Effector memory CD8-positive, alpha-beta T cell (primary cell): Measurements from ENCODE around the gene CR1.
A peak's percentile ranks its signal among the peaks of the same experiment; 100 is the strongest.
"Not testable (repeated sequence)": the region's sequence is repeated elsewhere in the genome, so short reads cannot be mapped to it uniquely, and the experiment has no call there.

ENCODE experiments used
- ATAC-seq: fragments of 150-1000 bp; cut with Tn5 transposase; replicated peaks from 2 replicates; pipeline ENCODE4 v1.10.0; 2021; ENCODE audit warnings: mild to moderate bottlenecking, moderate library complexity
- DNase-seq, 3 experiments: peaks; one replicate each; pipeline ENCODE4 v3.0.0; 2021
- H3K27ac Mint-ChIP-seq, 2 donors: one replicate each; pipeline ENCODE4 v1.8.0; 2022; ENCODE audit warnings: mild to moderate bottlenecking in 2 of 2, mixed read lengths in 2 of 2, moderate library complexity in 2 of 2
- H3K27me3 Mint-ChIP-seq, 2 donors: one replicate each; pipeline ENCODE4 v1.8.0; 2022; ENCODE audit warnings: mixed read lengths in 2 of 2
- H3K36me3 Mint-ChIP-seq: one replicate; pipeline ENCODE4 v1.8.0; 2022; ENCODE audit warnings: mild to moderate bottlenecking, moderate library complexity, mixed read lengths; ENCODE audit not compliant: insufficient read depth
- H3K4me1 Mint-ChIP-seq, 2 donors: one replicate each; pipeline ENCODE4 v1.8.0; 2022; ENCODE audit warnings: low read depth in 2 of 2, mixed read lengths in 2 of 2
- H3K4me3 Mint-ChIP-seq, 2 donors: one replicate each; pipeline ENCODE4 v1.8.0; 2022; ENCODE audit warnings: mild to moderate bottlenecking in 2 of 2, mixed read lengths in 2 of 2, moderate library complexity in 2 of 2
- H3K9me3 Mint-ChIP-seq, 2 donors: one replicate each; pipeline ENCODE4 v1.8.0; 2022; ENCODE audit warnings: mixed read lengths in 2 of 2

Gene CR1

GRCh38 chr1:207646171-207646570 lies 150.2 kb downstream of the CR1 start:
- DNase-seq (no peak), ATAC-seq (no peak)
- H3K27me3 Mint-ChIP-seq, result peaks cover 26 to 30% of the 10 kb centered on the region in 2 donors
- H3K4me3 Mint-ChIP-seq, result peak overlapping the region in 1 of 2 donors; percentile 74
- no peaks in the 10 kb centered on the region for H3K36me3 Mint-ChIP-seq
- peaks cover 0 to 9% of the 10 kb centered on the region in 2 donors for H3K4me1 Mint-ChIP-seq
- no peak overlapping the region for H3K27ac Mint-ChIP-seq
- H3K9me3 Mint-ChIP-seq, result no peaks in the 10 kb centered on the region

- H3K27me3 Mint-ChIP-seq, result peaks cover 24% of the 10 kb centered on the region in 2 donors
Observed at GRCh38 chr1:207646944-207647579, 151.1 kb downstream of the CR1 start.

DNA sequence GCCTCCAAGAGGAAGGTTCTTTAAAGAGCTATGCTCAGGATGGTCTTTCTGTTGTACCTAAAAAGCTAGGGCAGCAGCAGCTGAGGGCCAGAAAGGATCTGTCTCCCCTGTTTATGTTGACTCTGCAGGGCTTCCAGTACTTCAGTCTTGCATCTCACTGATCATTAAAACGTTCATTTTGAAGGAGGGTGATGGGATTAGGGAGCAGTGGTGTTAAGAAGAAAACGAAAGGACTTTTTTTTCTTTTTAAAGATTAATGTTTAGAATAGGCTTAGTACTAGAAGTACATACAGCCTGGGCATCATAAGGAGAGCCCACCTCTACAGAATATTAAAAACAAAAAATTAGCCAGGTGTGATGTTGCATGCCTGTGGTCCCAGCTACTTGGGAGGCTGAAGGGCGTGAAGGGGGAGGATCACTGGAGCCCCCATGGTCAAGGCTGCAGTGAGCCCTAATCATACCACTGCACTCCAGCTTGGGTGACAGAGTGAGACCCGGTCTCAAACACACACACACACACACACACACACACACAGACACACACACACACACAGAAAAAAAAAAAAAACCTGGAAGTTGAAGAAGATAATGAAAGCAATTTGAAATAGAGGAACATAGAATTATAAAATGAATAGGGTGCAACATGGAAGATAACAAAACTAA lies 151.8 kb downstream of the CR1 start:
- ATAC-seq (no peak), DNase-seq (no peak)
- Mint-ChIP-seq H3K4me3 (no peak overlapping the region), H3K9me3 (no peaks in the 10 kb centered on the region), H3K36me3 (no peaks in the 10 kb centered on the region), H3K27ac (no peak overlapping the region), H3K4me1 (peaks cover 0 to 9% of the 10 kb centered on the region in 2 donors), H3K27me3 (peaks cover 17 to 19% of the 10 kb centered on the region in 2 donors)

More at GRCh38 chr1:207646944-207647579, 151.1 kb downstream of the CR1 start:
- Mint-ChIP-seq H3K36me3 (no peaks in the 10 kb centered on the region), H3K27ac (no peak overlapping the region), H3K9me3 (no peaks in the 10 kb centered on the region), H3K4me1 (peaks cover 0 to 9% of the 10 kb centered on the region in 2 donors), H3K4me3 (no peak overlapping the region)
- ATAC-seq (no peak), DNase-seq (no peak)

DNA sequence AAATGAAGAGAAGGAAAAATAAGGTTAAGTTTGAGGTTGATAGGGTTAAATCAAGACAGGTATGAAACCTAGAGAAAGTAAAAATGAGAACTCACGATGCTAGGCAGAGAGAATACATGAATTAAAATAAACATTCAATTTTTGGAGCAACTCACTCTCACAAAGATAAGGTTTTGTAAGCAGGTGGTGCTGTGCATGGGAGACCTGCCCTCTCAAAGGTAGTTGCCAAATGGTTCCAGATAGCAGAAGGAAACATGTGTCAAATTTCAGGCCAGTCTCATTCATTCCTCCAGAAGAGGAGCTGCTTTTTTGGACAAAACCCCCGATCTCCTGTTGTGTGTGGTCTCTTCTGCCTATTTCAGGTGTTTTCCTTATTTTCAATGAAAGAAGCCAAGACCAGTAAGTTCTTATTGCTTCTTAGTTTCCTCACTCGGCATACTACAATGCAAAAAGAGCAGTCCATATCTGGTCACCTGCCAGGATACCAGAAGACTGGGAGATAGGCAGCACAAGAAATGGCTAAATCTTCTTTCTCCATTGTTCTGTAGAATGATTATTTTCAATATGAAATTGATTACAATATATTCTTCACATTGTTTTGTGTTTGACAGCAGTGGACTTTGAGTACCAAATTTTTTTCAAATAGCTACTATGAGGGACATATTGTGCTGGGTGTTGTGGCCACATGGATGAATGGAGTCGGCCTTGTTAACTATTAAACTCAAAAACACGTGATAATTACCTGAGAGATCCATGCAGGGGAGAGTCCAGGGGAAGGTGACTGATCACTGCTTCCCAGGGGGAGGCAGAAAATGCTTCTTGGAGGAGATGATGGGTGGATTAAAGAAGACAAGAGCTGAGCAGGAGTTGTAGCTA lies 152.6 kb downstream of the CR1 start:
- Mint-ChIP-seq H3K27me3 (peaks cover 17 to 19% of the 10 kb centered on the region in 2 donors), H3K36me3 (no peaks in the 10 kb centered on the region), H3K9me3 (no peaks in the 10 kb centered on the region), H3K27ac (no peak overlapping the region), H3K4me1 (peaks cover 0 to 9% of the 10 kb centered on the region in 2 donors), H3K4me3 (no peak overlapping the region)
- ATAC-seq, result no peak
- no peak for DNase-seq

DNA sequence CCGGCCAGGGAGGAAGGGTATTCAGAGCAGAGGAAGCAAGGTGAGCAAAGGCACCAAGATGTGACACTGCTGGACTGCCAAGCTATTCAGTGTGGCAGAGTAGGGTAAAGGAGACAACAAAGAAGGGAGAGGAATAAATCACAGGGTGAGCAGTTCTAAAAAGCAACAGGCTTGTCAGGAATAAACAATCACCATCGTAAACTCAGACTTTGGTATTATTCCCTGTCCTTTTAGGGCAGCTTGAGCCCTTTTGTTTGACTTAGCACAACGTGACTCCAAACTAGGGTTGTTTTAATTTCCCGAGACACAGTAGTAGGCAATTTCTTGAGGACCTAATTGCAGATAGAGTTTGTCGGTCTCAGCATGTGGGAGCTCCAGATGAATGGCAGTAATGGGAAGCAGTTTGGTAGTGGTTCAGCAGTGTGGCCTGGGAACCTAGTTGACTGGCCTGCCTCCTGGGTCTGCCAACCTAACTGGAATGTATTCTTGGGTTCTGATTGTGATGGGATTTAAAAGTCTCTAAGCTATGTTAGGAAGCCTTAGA lies 153.3 kb downstream of the CR1 start:
- no peak for ATAC-seq

GRCh38 chr1:207649865-207650580 lies 154.1 kb downstream of the CR1 start:
- peaks cover 8 to 12% of the 10 kb centered on the region in 2 donors for H3K27me3 Mint-ChIP-seq
- no peaks in the 10 kb centered on the region for H3K9me3 Mint-ChIP-seq
- peaks cover 0 to 4% of the 10 kb centered on the region in 2 donors for H3K4me1 Mint-ChIP-seq
- no peak for DNase-seq
- no peak overlapping the region for H3K4me3 Mint-ChIP-seq
- ATAC-seq, result no peak
- H3K36me3 Mint-ChIP-seq, result no peaks in the 10 kb centered on the region
- no peak overlapping the region for H3K27ac Mint-ChIP-seq

More for the DNA sequence above, 153.3 kb downstream of the CR1 start:
- Mint-ChIP-seq H3K9me3 (no peaks in the 10 kb centered on the region), H3K4me1 (peaks cover 0 to 8% of the 10 kb centered on the region in 2 donors), H3K36me3 (no peaks in the 10 kb centered on the region), H3K27ac (no peak overlapping the region), H3K27me3 (peaks cover 13 to 16% of the 10 kb centered on the region in 2 donors), H3K4me3 (no peak overlapping the region)
- no peak for DNase-seq

GRCh38 chr1:207651583-207651982 lies 155.6 kb downstream of the CR1 start:
- Mint-ChIP-seq H3K27ac (no peak overlapping the region), H3K9me3 (no peaks in the 10 kb centered on the region)
- no peak for DNase-seq

DNA sequence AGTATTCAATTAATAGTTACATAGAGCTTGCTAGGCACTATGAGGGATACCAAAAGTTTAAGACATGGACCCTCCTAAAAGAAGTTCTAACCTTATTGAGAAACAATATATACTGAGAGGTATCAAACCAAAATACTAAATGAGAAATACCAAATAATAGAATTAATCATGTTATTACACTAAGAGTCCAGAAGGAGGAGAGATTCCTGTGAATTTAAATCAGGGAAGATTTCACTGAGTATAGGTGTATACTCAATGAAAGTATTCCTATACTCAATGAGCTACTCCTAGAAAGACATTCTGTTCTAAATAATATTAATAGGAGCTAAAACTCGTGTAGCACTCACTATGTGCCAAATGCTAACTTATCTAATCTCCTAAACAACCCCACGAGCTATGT lies 158.4 kb downstream of the CR1 start:
- peaks cover 27 to 38% of the 10 kb centered on the region in 2 donors for H3K27me3 Mint-ChIP-seq
- no peaks in the 10 kb centered on the region for H3K36me3 Mint-ChIP-seq
- H3K9me3 Mint-ChIP-seq, result no peaks in the 10 kb centered on the region
- H3K4me1 Mint-ChIP-seq, result no peaks in the 10 kb centered on the region
- DNase-seq (no peak), ATAC-seq (no peak)
- H3K4me3 Mint-ChIP-seq, result no peak overlapping the region
- H3K27ac Mint-ChIP-seq, result no peak overlapping the region

More at GRCh38 chr1:207651583-207651982, 155.6 kb downstream of the CR1 start:
- no peak for ATAC-seq
- Mint-ChIP-seq H3K4me3 (no peak overlapping the region), H3K36me3 (no peaks in the 10 kb centered on the region), H3K4me1 (no peaks in the 10 kb centered on the region), H3K27me3 (peaks cover 7 to 20% of the 10 kb centered on the region in 2 donors)

GRCh38 chr1:207658408-207658807 lies 162.5 kb downstream of the CR1 start:
- no peaks in the 10 kb centered on the region for H3K9me3 Mint-ChIP-seq

DNA sequence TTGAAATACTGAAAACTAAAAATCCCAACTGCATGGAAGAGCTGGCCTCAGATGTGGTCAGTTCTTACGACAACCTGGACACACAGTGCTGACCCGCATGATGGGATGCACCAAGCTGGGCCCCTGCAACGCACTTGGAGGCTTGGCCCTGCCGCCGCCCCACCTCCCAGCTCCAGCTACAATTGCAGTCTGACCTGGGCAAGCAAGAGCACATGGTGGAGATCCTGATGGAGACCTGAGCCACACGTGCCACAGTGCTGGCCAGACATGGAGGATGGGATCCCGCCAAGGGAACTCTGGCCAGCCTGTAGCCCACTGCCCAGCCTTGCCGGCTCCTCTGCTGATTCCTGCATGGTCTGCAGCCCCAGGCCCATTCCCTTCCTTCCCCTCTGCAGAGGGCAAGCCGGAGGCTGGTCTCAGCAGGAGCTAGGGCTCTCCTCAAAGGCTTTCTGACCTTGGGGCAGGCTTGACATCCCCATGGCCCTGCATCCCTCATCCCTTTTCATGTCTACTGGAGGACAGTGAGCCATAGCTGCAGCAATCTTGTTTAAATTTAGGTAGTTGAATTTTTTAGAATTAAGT lies 163.0 kb downstream of the CR1 start:
- H3K27ac Mint-ChIP-seq, result no peak overlapping the region
- no peaks in the 10 kb centered on the region for H3K4me1 Mint-ChIP-seq
- peaks cover 59 to 64% of the 10 kb centered on the region in 2 donors for H3K27me3 Mint-ChIP-seq
- H3K4me3 Mint-ChIP-seq, result no peak overlapping the region
- no peaks in the 10 kb centered on the region for H3K36me3 Mint-ChIP-seq
- H3K9me3 Mint-ChIP-seq, result no peaks in the 10 kb centered on the region
- ATAC-seq, result no peak
- DNase-seq, result no peak

More at GRCh38 chr1:207658408-207658807, 162.5 kb downstream of the CR1 start:
- no peak overlapping the region for H3K27ac Mint-ChIP-seq
- no peaks in the 10 kb centered on the region for H3K4me1 Mint-ChIP-seq
- H3K4me3 Mint-ChIP-seq, result no peak overlapping the region
- H3K36me3 Mint-ChIP-seq, result no peaks in the 10 kb centered on the region
- DNase-seq, result no peak
- peaks cover 53 to 58% of the 10 kb centered on the region in 2 donors for H3K27me3 Mint-ChIP-seq
- ATAC-seq, result no peak

DNA sequence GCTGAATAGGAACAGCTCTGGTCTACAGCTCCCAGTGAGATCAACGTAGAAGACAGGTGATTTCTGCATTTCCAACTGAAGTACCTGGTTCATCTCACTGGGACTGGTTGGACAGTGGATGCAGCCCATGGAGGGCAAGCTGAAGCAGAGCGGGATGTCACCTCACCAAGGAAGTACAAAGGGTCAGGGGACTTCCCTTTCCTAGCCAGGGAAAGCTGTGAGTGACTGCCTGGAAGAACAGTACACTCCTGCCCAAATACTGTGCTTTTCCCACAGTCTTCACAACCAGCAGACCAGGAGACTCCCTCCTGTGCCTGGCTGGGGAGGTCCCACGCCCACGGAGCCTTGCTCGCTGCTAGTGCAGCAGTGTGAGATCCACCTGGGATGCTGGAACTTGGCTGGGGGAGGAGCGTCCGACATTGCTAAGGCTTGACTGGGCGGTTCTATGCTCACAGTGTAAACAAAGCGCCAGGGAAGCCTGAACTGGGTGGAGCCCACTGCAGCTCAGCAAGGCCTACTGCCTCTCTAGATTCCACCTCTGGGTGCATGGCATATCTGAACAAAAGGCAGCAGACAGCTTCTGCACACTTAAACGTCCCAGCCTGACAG lies 163.7 kb downstream of the CR1 start:
- no peak for DNase-seq
- peaks cover 66 to 71% of the 10 kb centered on the region in 2 donors for H3K27me3 Mint-ChIP-seq

DNA sequence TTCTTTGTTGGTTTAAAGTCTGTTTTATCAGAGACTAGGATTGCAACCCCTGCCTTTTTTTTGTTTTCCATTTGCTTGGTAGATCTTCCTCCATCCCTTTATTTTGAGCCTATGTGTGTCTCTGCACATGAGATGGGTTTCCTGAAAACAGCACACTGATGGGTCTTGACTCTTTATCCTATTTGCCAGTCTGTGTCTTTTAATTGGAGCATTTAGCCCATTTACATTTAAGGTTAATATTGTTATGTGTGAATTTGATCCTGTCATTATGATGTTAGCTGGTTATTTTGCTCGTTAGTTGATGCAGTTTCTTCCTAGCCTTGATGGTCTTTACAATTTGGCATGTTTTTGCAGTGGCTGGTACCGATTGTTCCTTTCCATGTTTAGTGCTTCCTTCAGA lies 165.5 kb downstream of the CR1 start:
- not testable (repeated sequence) for H3K27ac Mint-ChIP-seq, H3K4me3 Mint-ChIP-seq, H3K4me1 Mint-ChIP-seq, H3K9me3 Mint-ChIP-seq, ATAC-seq, H3K36me3 Mint-ChIP-seq, DNase-seq
- peaks cover 70 to 78% of the 10 kb centered on the region in 2 donors for H3K27me3 Mint-ChIP-seq

More for the DNA sequence above, 163.7 kb downstream of the CR1 start:
- no peaks in the 10 kb centered on the region for H3K4me1 Mint-ChIP-seq
- no peak overlapping the region for H3K27ac Mint-ChIP-seq
- no peak overlapping the region for H3K4me3 Mint-ChIP-seq
- no peaks in the 10 kb centered on the region for H3K9me3 Mint-ChIP-seq
- no peaks in the 10 kb centered on the region for H3K36me3 Mint-ChIP-seq
- no peak for ATAC-seq
